Heart left ventricle (tissue), 16 donors: ENCODE results near the gene E2F7. TPM values are rescaled to one million over a fixed set of nuclear protein-coding genes. Genes with fewer than 3 reads are reported as not detected.
A peak's percentile ranks its signal among the peaks of the same experiment; 100 is the strongest.

Source experiments
- ATAC-seq, 4 donors: fragments of 200-7000 bp; cut with Tn5 transposase; one replicate each; pipeline ENCODE4 v1.9.1; 2020 to 2022; ENCODE audit warnings: moderate library complexity in 4 of 4, mild to moderate bottlenecking in 3 of 4, moderate number of reproducible peaks in 1 of 4
- DNase-seq, 5 donors: peaks; one replicate each; pipeline ENCODE4 v3.0.0-alpha.2; 2020
- H3K27ac ChIP-seq, 12 donors: fragments of 200-600 bp; sonication (generic) in 4 of 12; one replicate each; pipeline versions ENCODE4 v1.5.0 to v1.8.0; 2016 to 2022; ENCODE audit warnings: mild to moderate bottlenecking in 2 of 12
- H3K27me3 ChIP-seq, 9 donors: fragments of 200-600 bp; sonication (generic) in 2 of 9; one replicate each; pipeline versions ENCODE4 v1.5.1 to v1.8.0; 2016 to 2022; ENCODE audit warnings: mild to moderate bottlenecking in 3 of 9
- H3K36me3 ChIP-seq, 9 donors: fragments of 200-600 bp; sonication (generic) in 2 of 9; one replicate each; pipeline versions ENCODE4 v1.5.0 to v1.8.0; 2018 to 2022; ENCODE audit warnings: mild to moderate bottlenecking in 2 of 9
- H3K4me1 ChIP-seq, 12 donors: fragments of 200-600 bp; sonication (generic) in 4 of 12; one replicate each; pipeline versions ENCODE4 v1.5.0 to v1.8.0; 2016 to 2022; ENCODE audit warnings: mild to moderate bottlenecking in 3 of 12
- H3K4me3 ChIP-seq, 12 donors: fragments of 200-600 bp; sonication (generic) in 4 of 12; one replicate each; pipeline versions ENCODE4 v1.5.0 to v1.8.0; 2017 to 2022; ENCODE audit warnings: mild to moderate bottlenecking in 9 of 12, moderate library complexity in 4 of 12
- H3K9me3 ChIP-seq, 12 donors: fragments of 200-600 bp; sonication (generic) in 4 of 12; one replicate each; pipeline versions ENCODE4 v1.5.0 to v1.8.0; 2016 to 2022; ENCODE audit warnings: mild to moderate bottlenecking in 1 of 12
- POLR2A ChIP-seq, 2 donors: fragments of 450-650 bp; IDR thresholded peaks; one replicate each; pipeline ENCODE4 v1.6.1; 2017; ENCODE audit warnings: antibody characterized with exemption in 2 of 2, mild to moderate bottlenecking in 2 of 2, moderate library complexity in 2 of 2
- WGBS, 4 donors: extraction: QIAGEN DNeasy Blood & Tissue Kit in 2 of 4; methylation state at CpG; one replicate each; pipeline versions ENCODE4 v1.1.5 to v1.1.7; 2013 to 2018; 5-methylcytosine and 5-hydroxymethylcytosine counted together
- intact Hi-C, 10 donors: fragments of 100-400 bp; cut with DNase I; formaldehyde crosslinking; loops; one replicate each; pipeline versions ENCODE4 v1.11.1 to v1.14.2; 2022
- polyA plus RNA-seq, 2 donors: library from polyadenylated mRNA; stranded (reverse); fragments of 200-250 nt; gene quantifications; one replicate each; pipeline ENCODE4 v1.2.3, GENCODE V29; 2013
- total RNA-seq, 9 donors: library from RNA; depleted of rRNA in 2 of 9; stranded (reverse); fragments of >200 nt in 2 of 9; fragmentation: NEBNext Ultra II Directional in 3 of 9; extraction: Animal tissue kit (Norgen Biotek cat#: 25700) in 3 of 9; gene quantifications; one replicate each; pipeline versions ENCODE4 v1.1.0 to v1.2.4, GENCODE V29; 2016 to 2023
- TF ChIP-seq, protein P1 (sequence below), 12 donors: fragments of 200-600 bp; sonication (generic) in 4 of 12; IDR thresholded peaks; one replicate each; pipeline versions ENCODE4 v1.5.0 to v1.8.0; 2018 to 2022; ENCODE audit warnings: antibody characterized with exemption in 12 of 12, mild to moderate bottlenecking in 5 of 12
- donor health status: ischemic (EF 13 %, LVEDD 7.1; RV severe dilation, severe dysfunction).
- donor health status: healthy with polysubstance abuse.
- donor health status: DM: no; HTN: yes; CAD: no.
- donor health status: DM: no; HTN: no; CAD: no.
- donor health status: ischemic (EF 25% LVEDD 6.9; RV normal size, moderate dysfunction).
- donor health status: ischemic (EF 25% LVEDD 5.7; RV mildly dilated, moderate dysfunction).
- donor health status: healthy.
- donor health status: DM: yes; HTN: yes; CAD: no.
- donor health status: ischemic (EF 35%, LVEDD 5.7; RV mildly dilated, moderate dysfunction).
- donor health status: nonischemic (EF 11% LVEDD 7.7; RV severe dilation, severe dysfunction).
- donor health status: DM: yes; HTN: yes; CAD: no.
- donor health status: PGD.
- donor health status: ischemic (EF 29% LVEDD 5.4; RV normal size, mild dysfunction).
- donor health status: nonischemic (EF 23%, LVEDD 6.1; RV moderate dilation, normal function).

Gene E2F7
- total and polyA plus RNA-seq, 11 donors, result 0.04 to 1.5 (median 0.11) TPM; not detected in 2

DNA sequence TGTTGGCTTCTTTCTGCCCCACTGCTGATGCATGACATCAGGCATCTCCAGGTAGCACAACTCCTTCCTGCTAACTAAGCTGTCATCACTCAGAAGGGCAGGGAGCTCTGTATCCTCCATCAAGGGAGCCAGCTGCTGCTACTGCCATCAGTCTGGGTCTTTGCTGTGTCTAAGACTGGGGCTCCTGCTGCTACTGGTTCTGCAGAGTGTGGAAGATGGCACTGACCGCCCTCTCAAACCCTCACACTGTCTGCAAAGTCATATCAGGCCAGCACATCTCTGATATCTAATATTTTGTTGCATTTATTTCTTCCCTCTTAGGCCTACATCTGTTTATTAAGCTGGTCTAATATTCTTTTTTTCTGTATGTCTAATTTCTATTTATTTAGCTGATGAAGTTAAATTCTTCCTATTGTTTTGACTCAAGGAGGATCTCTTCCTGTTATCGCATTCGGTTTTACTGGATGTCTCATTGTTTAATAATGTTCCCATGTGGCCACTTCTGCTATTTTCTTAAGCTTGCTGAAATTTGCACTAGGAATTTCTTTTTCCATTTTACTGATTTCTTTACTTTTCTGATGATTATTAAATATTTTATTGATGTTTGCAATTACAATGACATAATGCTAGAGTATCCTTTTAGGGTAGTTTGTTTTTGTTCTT lies 7.6 kb upstream of the E2F7 start:
- no peaks in the 10 kb centered on the region for H3K9me3 ChIP-seq
- DNase-seq (no peak), ATAC-seq (no peak)
- no peak for TF ChIP-seq POLR2A (IDR thresholded peaks at IDR 0.05)
- TF ChIP-seq, protein P1, sequence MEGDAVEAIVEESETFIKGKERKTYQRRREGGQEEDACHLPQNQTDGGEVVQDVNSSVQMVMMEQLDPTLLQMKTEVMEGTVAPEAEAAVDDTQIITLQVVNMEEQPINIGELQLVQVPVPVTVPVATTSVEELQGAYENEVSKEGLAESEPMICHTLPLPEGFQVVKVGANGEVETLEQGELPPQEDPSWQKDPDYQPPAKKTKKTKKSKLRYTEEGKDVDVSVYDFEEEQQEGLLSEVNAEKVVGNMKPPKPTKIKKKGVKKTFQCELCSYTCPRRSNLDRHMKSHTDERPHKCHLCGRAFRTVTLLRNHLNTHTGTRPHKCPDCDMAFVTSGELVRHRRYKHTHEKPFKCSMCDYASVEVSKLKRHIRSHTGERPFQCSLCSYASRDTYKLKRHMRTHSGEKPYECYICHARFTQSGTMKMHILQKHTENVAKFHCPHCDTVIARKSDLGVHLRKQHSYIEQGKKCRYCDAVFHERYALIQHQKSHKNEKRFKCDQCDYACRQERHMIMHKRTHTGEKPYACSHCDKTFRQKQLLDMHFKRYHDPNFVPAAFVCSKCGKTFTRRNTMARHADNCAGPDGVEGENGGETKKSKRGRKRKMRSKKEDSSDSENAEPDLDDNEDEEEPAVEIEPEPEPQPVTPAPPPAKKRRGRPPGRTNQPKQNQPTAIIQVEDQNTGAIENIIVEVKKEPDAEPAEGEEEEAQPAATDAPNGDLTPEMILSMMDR (IDR thresholded peaks at IDR 0.05), result no peak
- H3K27ac ChIP-seq, result no peak overlapping the region
- H3K4me1 ChIP-seq, result no peaks in the 10 kb centered on the region
- H3K4me3 ChIP-seq, result no peak overlapping the region
- H3K36me3 ChIP-seq, result no peaks in the 10 kb centered on the region
- no peaks in the 10 kb centered on the region for H3K27me3 ChIP-seq
- 70 to 79% (median 75%) methylated on average over 3 of the region's 3 CpGs for WGBS, 4 donors
- intact Hi-C loops, result no loop called here

DNA sequence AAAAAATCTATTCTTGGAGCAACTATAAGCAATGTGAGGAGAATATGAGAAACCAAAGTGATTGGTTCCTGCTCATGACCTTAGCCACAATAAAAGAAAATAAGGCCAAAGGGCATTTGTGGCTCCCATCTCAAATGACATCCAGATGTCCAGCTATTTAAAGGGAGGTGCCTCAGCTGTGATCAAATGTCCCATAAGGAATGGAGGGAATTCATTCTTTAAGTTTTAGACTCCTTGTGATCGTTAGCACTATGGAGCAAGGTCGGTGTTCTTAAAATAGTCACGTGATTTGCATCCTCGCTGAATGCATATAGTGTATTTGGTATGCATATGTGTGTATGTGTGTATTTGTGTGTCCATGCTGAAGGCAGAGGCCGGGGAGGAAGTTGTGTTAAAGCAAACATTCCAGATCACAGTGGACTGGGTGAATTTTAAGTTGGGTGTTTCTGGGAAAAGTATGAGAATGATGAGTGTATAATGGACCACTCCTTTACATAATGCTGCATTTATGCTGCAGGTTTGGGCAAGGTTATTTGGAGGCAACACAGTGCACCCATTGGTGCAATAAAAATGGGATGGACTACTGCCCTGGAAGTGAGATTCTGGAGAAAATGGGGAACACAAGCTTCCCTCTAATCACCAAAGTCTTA lies 5.6 kb upstream of the E2F7 start:
- DNase-seq (no peak), ATAC-seq (no peak)
- Histone ChIP-seq H3K27me3 (no peaks in the 10 kb centered on the region), H3K4me1 (peaks cover 0 to 6% (median 0%) of the 10 kb centered on the region in 12 donors), H3K4me3 (no peak overlapping the region), H3K36me3 (no peaks in the 10 kb centered on the region), H3K9me3 (no peaks in the 10 kb centered on the region), H3K27ac (no peak overlapping the region)
- no peak for TF ChIP-seq POLR2A (IDR thresholded peaks at IDR 0.05)
- TF ChIP-seq, protein P1 (IDR thresholded peaks at IDR 0.05), result no peak
- intact Hi-C loops, result no loop called here
- WGBS, 4 donors, result 86 to 92% (median 89%) methylated on average over 5 of the region's 5 CpGs

DNA sequence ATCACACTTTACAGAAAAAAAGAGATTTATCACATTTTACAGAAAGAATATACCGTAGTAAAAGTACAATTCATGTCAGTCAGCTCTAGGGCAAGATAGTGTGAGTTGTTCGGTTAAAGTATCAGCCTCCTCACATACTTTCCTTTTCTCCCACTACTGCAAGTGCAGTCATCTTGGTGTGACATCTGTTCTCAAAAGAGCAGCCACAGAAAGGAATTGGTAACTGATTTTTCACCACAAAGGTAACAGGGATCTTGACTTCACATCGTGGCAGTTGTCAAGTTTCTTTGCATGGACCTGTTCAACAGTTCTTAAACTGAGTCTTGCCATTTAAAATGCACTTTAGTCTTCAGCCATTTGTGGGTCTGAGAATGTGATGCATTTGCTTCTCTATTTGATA lies 5.0 kb upstream of the E2F7 start:
- Histone ChIP-seq H3K4me3 (no peak overlapping the region), H3K9me3 (no peaks in the 10 kb centered on the region), H3K27me3 (no peaks in the 10 kb centered on the region), H3K36me3 (no peaks in the 10 kb centered on the region), H3K4me1 (peaks cover 0 to 6% (median 0%) of the 10 kb centered on the region in 12 donors), H3K27ac (no peak overlapping the region)
- whole genome bisulfite sequencing, 4 donors, result 75 to 84% (median 76%) methylated on average over 3 of the region's 3 CpGs
- intact Hi-C loops, result no loop called here
- DNase-seq (no peak), ATAC-seq (no peak)
- TF ChIP-seq, protein P1 (IDR thresholded peaks at IDR 0.05), result no peak
- TF ChIP-seq POLR2A (IDR thresholded peaks at IDR 0.05), result no peak

DNA sequence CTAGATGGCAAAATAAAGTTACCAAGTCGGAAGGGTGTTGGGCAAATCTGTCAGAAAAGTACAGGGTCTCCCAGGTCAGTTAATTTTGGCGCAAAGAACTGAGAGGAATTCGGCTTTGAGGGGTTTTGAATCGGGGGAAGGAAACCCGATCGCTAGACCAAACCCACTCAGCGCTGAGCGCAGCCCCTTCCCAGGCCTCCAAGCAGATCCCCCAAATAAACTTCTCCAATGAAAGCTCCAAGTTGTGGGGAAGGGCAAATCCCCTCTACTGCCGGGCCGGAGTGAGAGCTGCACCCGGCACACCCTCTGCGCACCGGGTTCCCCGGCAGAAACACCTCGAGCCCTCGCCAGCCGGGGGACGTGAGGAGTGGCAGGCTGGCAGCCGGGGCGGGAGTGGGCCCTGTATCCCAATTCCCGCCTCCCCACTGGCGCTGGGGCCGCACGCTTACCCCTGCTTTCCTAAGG lies 441 bp downstream of the E2F7 start:
- 1 to 2% (median 2%) methylated on average over 16 to 24 of the region's 24 CpGs for WGBS, 4 donors
- Histone ChIP-seq H3K4me1 (peaks cover 0 to 36% (median 9%) of the 10 kb centered on the region in 12 donors), H3K36me3 (no peaks in the 10 kb centered on the region), H3K27ac (peak overlapping the region in 4 of 12 donors; percentile 20 to 54 (median 38)), H3K9me3 (no peaks in the 10 kb centered on the region), H3K4me3 (peak overlapping the region; percentile 27 to 89 (median 76)), H3K27me3 (peaks cover 0 to 24% (median 0%) of the 10 kb centered on the region in 9 donors)
- TF ChIP-seq POLR2A (IDR thresholded peaks at IDR 0.05), result no peak
- TF ChIP-seq, protein P1 (IDR thresholded peaks at IDR 0.05), result peak in 1 of 12 donors; percentile 1
- intact Hi-C loops, result loop anchor here in 2 of 10 donors (10.0 kb wide), 1 partner anchor 260 kb away; no protein-coding TSS in a partner anchor
- DNase-seq (peak in 1 of 5 donors; percentile 63), ATAC-seq (peak in 3 of 4 donors; percentile 13 to 45 (median 43))
